SK-N-SH (cell line): ENCODE results near the gene PDGFRA.

Experiments used
- CHD2 ChIP-seq: fragments of 150-350 bp; IDR thresholded peaks from 2 replicates; pipeline ENCODE4 v1.6.1; 2018; ENCODE audit warnings: low read length; ENCODE audit not compliant: partially characterized antibody
- EP300 ChIP-seq, 2 experiments: IDR thresholded peaks; 2 replicates each; pipeline versions ENCODE4 v1.4.0 to v1.6.1; 2012; ENCODE audit warnings: borderline replicate concordance in 1 of 2, low read depth in 1 of 2, low read length in 1 of 2
- TF ChIP-seq, protein P1 (sequence below): IDR thresholded peaks from 2 replicates; pipeline ENCODE4; 2012
- TF ChIP-seq, protein P2 (sequence below): fragments of 200-600 bp; sonication (generic); IDR thresholded peaks from 2 replicates; pipeline ENCODE4 v1.6.1; 2017; ENCODE audit warnings: antibody characterized with exemption, mild to moderate bottlenecking, moderate library complexity

DNA sequence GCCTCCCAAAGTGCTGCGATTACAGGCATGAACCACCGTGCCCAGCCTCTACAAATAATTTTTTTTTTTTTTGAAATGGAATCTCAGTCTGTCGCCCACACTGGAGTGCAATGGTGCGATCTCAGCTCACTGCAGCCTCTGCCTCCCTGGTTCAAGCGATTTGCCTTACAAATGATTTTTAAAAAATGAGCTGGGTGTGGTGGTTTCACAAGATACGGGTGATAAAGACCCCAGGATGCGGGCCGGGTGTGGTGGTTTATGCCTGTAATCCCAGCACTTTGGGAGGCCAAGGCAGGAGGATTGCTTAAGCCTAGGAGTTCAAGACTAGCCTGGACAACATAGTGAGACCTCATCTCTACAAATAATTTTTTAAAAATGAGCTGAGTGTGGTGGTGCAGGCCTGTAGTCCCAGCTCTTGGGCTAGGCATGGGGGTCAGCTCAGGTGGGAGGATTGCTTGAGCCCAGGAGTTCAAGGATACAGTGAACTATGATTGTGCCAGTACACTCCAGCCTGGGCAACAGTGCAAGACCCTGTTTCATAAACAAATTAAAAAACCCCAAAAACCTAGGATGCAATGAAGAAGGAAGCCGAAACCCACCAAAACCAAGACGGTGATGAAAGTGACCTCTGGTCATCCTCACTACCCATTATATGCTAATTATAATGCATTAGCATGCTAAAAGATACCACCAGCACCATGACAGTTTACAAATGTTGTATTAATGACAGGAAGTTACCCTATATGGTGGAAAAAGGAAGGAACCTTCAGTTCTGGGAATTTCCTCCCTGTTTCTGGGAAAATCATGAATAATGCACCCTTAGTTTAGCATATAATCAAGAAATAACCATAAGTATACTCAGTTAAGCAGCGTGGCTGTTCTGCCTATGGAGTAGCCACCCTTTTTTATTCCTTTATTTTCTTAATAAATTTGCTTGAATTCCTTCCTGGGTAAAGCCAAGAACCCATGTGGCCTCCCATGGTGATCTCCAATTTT, 27.7 kb downstream of the PDGFRA start:
- TF ChIP-seq, protein P1, sequence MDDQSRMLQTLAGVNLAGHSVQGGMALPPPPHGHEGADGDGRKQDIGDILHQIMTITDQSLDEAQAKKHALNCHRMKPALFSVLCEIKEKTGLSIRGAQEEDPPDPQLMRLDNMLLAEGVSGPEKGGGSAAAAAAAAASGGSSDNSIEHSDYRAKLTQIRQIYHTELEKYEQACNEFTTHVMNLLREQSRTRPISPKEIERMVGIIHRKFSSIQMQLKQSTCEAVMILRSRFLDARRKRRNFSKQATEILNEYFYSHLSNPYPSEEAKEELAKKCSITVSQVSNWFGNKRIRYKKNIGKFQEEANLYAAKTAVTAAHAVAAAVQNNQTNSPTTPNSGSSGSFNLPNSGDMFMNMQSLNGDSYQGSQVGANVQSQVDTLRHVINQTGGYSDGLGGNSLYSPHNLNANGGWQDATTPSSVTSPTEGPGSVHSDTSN: no peak
- TF ChIP-seq CHD2 (no peak), EP300 (IDR thresholded peaks at IDR 0.05; ENCODE audit: borderline replicate concordance in 1 of 2, low read depth in 1 of 2, low read length in 1 of 2) (no peak)
- TF ChIP-seq, protein P2, sequence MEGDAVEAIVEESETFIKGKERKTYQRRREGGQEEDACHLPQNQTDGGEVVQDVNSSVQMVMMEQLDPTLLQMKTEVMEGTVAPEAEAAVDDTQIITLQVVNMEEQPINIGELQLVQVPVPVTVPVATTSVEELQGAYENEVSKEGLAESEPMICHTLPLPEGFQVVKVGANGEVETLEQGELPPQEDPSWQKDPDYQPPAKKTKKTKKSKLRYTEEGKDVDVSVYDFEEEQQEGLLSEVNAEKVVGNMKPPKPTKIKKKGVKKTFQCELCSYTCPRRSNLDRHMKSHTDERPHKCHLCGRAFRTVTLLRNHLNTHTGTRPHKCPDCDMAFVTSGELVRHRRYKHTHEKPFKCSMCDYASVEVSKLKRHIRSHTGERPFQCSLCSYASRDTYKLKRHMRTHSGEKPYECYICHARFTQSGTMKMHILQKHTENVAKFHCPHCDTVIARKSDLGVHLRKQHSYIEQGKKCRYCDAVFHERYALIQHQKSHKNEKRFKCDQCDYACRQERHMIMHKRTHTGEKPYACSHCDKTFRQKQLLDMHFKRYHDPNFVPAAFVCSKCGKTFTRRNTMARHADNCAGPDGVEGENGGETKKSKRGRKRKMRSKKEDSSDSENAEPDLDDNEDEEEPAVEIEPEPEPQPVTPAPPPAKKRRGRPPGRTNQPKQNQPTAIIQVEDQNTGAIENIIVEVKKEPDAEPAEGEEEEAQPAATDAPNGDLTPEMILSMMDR: no peak
